BJ (cell line): ENCODE results near the gene ERCC6L2. TPM values are rescaled to one million over a fixed set of nuclear protein-coding genes. Genes with fewer than 3 reads are reported as not detected.

Source experiments
- CTCF ChIA-PET: fragments of 350-600 bp; formaldehyde crosslinking; extraction: SDS; loops from one replicate; lab custom pipeline; 2021; ENCODE audit warnings: antibody characterized with exemption, inconsistent platforms; lab: Yijun Ruan, JAX
- POLR2A ChIA-PET: fragments of 300-600 bp; sonication (Branson Sonifier 250); formaldehyde crosslinking; extraction: SDS; loops from one replicate; lab custom pipeline; 2021; ENCODE audit warnings: antibody characterized with exemption; lab: Charles Lee
- DNase-seq: peaks from one replicate; pipeline ENCODE4 v3.0.0-alpha.2; 2011; ENCODE audit warnings: low read depth
- H3K27me3 ChIP-seq: 2 replicates; pipeline ENCODE4 v1.6.0; 2011; ENCODE audit warnings: low read length; ENCODE audit not compliant: control insufficient read depth, insufficient read depth
- H3K36me3 ChIP-seq: 2 replicates; pipeline ENCODE4 v1.5.1; 2011; ENCODE audit warnings: low read length; ENCODE audit not compliant: control insufficient read depth, insufficient read depth
- H3K4me3 ChIP-seq: 2 replicates; pipeline ENCODE4 v1.5.1; 2011; ENCODE audit warnings: low read depth, mild to moderate bottlenecking, control low read depth, low read length
- polyA plus RNA-seq: library from polyadenylated mRNA; depleted of rRNA; stranded (reverse); fragments of >200 nt; gene quantifications from 2 replicates; pipeline ENCODE4 v1.2.3, GENCODE V29; 2011
- TF ChIP-seq, protein P1 (sequence below): IDR thresholded peaks from 2 replicates; pipeline ENCODE4 v1.5.1; 2011; ENCODE audit warnings: low read depth, mild to moderate bottlenecking, control low read depth, inconsistent platforms, low read length, moderate library complexity; ENCODE audit not compliant: insufficient read depth

ERCC6L2 gene
- polyA plus RNA-seq, 1 experiment = 12.0 TPM

DNA sequence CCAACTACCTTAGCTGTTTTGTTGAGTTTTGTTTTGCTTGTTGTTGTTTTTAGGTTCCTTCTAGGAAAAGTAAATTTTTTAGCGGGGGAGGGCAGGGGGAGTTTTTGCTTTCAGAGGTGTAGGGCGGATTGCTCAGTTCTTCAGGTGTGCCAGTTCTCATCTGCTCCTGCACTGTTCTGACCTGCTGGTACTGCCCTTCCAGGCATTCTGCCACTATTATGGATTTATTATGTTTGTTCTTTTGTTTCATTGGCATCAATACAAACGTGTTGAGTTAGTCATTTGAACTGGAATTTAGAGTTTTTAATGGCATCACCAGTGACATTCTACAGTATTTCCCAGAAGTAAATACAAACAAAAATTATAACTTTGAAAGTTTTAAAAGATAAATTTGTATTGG lies 26.0 kb downstream of the ERCC6L2 start:
- Histone ChIP-seq H3K36me3 (peaks cover 3% of the 10 kb centered on the region), H3K4me3 (no peak overlapping the region), H3K27me3 (no peaks in the 10 kb centered on the region)
- ChIA-PET CTCF (interaction anchor here (0.9 to 1.3 kb wide), 2 partner anchors 26 to 734 kb away, joined by 3 read pairs; partner anchors contain the start of gene ERCC6L2), POLR2A (no interaction called here)
- no peak for DNase-seq
- TF ChIP-seq, protein P1, sequence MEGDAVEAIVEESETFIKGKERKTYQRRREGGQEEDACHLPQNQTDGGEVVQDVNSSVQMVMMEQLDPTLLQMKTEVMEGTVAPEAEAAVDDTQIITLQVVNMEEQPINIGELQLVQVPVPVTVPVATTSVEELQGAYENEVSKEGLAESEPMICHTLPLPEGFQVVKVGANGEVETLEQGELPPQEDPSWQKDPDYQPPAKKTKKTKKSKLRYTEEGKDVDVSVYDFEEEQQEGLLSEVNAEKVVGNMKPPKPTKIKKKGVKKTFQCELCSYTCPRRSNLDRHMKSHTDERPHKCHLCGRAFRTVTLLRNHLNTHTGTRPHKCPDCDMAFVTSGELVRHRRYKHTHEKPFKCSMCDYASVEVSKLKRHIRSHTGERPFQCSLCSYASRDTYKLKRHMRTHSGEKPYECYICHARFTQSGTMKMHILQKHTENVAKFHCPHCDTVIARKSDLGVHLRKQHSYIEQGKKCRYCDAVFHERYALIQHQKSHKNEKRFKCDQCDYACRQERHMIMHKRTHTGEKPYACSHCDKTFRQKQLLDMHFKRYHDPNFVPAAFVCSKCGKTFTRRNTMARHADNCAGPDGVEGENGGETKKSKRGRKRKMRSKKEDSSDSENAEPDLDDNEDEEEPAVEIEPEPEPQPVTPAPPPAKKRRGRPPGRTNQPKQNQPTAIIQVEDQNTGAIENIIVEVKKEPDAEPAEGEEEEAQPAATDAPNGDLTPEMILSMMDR = no peak

DNA sequence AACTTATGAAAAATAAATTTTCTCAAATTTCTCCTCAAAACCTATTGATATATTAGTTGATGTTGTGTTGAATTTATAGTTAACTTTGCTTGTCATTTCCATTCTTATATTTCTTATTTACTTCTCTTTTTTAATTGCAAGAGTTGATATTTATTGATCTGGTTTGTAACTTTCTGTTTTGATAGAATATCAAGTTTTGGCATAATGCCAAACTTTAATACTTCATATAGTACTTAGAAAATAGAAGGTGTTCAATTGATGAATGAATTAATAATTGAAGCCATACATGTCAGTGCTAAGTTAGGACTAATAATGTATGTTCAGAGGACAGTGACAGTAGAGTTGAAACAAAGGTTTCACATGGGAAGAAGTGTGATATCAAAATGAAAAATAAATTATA lies 27.9 kb downstream of the ERCC6L2 start:
- TF ChIP-seq, protein P1 = no peak
- Histone ChIP-seq H3K36me3 (peaks cover 3% of the 10 kb centered on the region), H3K4me3 (no peak overlapping the region), H3K27me3 (no peaks in the 10 kb centered on the region)
- no peak for DNase-seq
- POLR2A ChIA-PET = no interaction called here
- CTCF ChIA-PET = no interaction called here

DNA sequence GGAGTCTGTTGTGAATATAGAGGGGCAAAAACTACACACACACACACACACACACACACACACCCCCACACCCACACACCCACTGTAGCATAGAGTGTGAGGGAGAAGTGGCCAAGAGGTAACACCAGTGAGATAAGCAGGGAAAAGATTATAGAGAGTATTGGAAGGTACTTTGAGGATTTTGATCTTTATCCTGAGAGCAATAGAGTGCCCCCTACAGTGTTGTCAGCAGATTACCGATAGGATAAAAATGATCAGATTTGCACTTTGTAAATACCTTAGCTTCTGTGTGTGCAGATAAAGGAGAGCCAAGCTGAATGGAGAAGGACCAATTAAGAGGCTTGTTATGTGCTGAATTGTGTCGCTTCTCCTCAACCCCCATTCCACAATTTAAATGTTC lies 32.3 kb downstream of the ERCC6L2 start:
- ChIA-PET CTCF (no interaction called here), POLR2A (interaction anchor here (0.6 kb wide), 1 partner anchor 1741 kb away, joined by 10 read pairs; no protein-coding TSS in a partner anchor)
- Histone ChIP-seq H3K36me3 (no peaks in the 10 kb centered on the region), H3K4me3 (no peak overlapping the region), H3K27me3 (no peaks in the 10 kb centered on the region)
- no peak for DNase-seq
- TF ChIP-seq, protein P1 = no peak

DNA sequence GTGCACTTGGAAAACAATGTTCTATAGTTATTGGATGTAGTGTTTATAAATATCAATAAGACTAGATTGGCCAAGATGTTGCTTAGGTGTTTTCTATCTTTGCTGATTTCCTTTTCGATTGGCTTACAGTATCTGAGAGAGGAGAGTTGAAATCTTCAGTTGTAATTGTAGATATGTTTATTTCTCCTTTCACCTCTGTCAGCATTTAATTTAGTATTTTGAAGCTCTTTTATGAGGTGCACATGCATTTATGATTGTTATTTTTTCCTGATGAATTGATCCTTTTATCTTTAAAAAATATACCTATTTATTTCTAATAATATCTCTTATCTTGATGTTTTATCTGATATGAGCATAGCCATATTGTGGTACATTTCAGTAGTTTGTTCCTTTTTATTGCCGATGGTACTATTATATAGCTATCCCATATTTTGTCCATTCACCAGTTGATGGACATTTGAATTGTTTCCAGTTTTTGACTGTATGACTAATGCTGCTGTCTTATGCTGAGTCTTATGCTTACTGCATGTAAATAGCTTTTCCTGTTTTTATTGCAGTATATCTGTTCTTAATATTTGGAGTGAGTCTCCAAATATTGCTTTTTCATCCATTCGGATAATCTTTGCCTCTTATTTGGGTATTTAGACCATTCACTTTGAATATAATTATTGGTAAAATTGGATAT lies 34.7 kb downstream of the ERCC6L2 start:
- H3K4me3 ChIP-seq = no peak overlapping the region
- ChIA-PET POLR2A (no interaction called here), CTCF (no interaction called here)
- H3K27me3 ChIP-seq = no peaks in the 10 kb centered on the region
- TF ChIP-seq, protein P1 = no peak
- no peaks in the 10 kb centered on the region for H3K36me3 ChIP-seq
- no peak for DNase-seq

DNA sequence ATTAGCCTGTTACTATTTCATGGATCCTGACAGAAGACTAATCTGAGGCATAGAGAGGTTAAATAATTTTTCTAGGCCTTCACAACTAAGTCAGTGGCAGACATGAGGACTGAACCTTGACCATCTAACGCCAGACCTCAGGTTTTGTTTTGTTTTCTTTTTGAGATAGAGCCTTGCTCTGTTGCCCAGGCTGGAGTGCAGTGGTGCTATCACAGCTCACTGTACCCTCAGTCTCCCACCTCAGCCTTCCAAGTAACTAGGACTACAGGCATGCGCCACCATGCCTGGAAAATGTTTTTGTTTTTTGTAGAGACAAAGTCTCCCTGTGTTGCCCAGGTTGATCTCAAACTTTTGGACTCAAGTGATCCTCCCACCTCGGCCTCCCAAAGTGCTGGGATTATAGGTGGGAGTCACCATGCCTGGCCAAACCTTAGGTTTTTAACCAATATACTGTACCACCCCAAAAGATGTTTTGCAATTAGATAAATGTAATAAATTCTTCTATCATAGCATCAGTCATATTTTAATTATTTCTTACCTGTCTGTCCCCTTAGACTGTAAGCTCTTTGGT lies 35.4 kb downstream of the ERCC6L2 start:
- TF ChIP-seq, protein P1 = no peak
- H3K4me3 ChIP-seq = no peak overlapping the region
- CTCF ChIA-PET = no interaction called here
- H3K36me3 ChIP-seq = no peaks in the 10 kb centered on the region
- H3K27me3 ChIP-seq = no peaks in the 10 kb centered on the region
- POLR2A ChIA-PET = no interaction called here
- DNase-seq = no peak
